ENCODE results near the gene SYNPO2. TPM values are rescaled to one million over a fixed set of nuclear protein-coding genes. Genes with fewer than 3 reads are reported as not detected.
A peak's percentile ranks its signal among the peaks of the same experiment; 100 is the strongest.

The SYNPO2 gene
- total RNA-seq, 1 experiment from 2014 or later, result not detected

DNA sequence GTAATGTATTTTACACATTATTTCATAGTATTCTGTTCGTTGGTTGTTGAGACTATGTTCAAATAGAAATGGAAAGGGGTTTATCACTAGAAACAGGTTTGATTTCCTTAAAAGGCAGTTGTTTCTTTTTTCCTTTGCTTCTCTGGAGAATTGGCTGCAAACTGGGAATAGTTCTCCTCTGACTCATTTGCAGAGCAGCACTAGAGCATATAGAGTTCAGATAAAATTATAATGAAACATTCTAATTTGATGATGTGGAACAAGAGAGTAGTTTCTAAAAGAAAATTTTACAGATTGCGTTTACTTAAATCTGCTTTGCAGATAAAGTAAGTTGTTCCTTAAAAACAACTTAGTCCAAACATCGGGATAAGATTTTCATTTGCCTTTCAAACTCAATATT is 29.7 kb downstream of the SYNPO2 start:
- no peak for DNase-seq (ENCODE audit: low spot score)
- in situ Hi-C loops (cut with HindIII; ENCODE audit: low sequenced_read_pairs), result no loop called here

DNA sequence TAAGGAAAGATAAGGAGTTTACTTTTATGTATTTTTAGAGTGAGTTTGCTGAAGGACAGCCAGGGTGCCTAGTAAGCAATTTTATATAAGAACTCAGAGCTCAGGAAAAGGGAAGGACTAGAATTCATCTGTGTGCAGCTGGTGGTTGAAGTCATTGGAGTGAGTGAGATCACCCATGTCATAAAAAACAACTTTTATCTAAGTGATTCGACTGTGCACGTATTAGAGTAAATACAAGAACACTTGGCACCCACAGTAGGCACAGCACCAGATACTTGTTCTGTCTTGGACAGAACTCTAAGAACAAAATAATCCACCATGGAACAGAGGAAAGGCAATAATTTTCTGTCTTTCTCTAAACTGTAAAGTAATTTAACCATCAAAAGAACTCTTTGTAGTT is 31.6 kb downstream of the SYNPO2 start:
- in situ Hi-C loops (cut with HindIII; ENCODE audit: low sequenced_read_pairs), result no loop called here
- DNase-seq (ENCODE audit: low spot score), result no peak

DNA sequence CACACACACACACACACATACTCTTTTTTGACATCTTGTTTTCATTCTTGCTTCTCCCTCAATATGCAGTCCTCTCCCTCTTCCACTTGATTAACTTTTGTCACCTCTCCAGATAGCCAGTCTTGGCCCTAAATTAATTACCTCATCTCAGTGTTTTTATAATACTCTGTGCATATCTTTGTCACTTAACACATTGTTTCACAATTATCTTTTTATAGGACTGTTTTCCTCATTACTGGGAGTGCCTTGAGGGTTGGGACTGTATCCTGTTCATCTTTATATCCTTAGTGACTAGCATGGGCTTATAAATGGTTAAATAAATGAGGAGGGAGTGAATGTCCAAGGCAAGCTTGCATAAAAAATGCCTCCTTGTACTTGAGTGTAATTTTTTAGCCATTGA is 33.1 kb downstream of the SYNPO2 start:
- DNase-seq (ENCODE audit: low spot score), result no peak
- in situ Hi-C loops (cut with HindIII; ENCODE audit: low sequenced_read_pairs), result no loop called here

DNA sequence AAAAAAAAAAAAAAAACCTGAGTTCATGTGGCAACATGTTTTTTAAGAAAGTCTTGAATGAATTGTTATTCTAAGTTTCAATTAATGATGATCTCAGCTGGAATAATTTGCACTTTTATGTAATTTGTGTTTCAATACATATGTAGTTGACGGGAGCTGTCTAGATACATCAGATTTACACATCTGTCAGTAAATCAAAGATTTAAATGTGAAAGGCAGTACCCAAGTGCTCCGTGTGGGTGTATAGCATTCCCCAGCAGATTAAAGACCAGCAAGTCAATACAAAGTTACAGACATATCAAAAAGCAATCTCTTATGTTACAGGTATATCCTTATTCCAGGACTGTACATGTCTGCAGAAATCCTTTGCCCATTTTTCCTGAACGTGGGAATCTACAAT is 35.2 kb downstream of the SYNPO2 start:
- in situ Hi-C loops (cut with HindIII; ENCODE audit: low sequenced_read_pairs), result no loop called here
- no peak for DNase-seq (ENCODE audit: low spot score)

DNA sequence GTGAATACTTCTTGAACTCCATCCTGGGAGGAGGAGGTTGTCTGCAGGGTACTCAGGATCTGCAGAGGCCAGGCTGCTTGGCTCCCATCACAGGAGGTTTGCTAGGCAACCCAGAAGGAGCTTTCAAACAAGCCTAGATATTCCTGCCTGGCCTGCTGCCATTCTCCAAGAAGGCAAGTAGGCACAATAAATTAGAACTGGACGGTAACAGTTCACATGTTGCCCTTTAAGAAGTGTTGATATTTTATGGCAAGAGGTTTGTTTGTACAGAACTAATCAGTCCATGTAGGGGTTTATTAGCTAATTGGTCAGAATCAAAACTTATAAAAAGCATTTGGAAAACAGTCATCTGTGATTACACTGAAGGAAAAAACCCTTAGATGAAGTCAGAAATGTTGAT is 39.3 kb downstream of the SYNPO2 start:
- in situ Hi-C loops (cut with HindIII; ENCODE audit: low sequenced_read_pairs), result no loop called here
- DNase-seq (ENCODE audit: low spot score), result peak; percentile 20

DNA sequence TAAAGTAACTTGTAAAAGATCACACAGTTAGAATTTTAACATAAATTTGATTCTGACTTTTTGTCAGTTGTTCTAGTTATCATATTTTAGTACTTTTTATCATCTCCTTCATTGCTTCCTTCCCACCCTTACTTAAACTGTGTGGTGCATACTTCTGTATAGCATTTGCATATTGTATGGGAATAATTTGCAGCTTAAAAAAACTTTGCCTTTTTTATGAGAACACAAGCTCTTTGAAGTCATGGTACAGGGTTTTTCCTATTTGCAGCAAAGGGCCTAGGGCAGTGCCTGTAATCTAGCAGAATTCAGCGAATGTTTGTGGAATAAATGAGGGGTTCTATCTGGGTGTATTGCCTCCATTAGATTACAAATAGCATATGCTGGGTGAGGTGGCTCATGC is 41.6 kb downstream of the SYNPO2 start:
- in situ Hi-C loops (cut with HindIII; ENCODE audit: low sequenced_read_pairs), result no loop called here
- no peak for DNase-seq (ENCODE audit: low spot score)

DNA sequence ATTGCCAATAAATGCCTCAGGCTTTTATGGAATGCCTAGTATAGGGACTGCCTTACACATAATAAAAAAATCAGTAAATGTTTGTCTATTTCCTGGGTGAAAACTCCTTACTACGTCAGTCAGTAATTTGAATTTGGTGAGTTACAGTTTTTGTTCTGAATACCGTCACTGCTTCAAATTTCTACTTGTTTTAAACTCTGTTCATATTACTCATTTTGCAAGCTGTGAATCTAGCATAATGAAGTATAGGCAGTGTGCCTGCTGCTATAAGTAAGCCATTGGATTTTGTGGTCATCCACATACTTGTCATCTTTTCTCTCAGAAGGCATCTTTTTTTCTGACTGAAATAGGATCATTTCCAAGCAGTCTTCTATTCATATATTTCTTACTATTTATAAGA is 43.1 kb downstream of the SYNPO2 start:
- DNase-seq (ENCODE audit: low spot score), result no peak
- in situ Hi-C loops (cut with HindIII; ENCODE audit: low sequenced_read_pairs), result no loop called here

DNA sequence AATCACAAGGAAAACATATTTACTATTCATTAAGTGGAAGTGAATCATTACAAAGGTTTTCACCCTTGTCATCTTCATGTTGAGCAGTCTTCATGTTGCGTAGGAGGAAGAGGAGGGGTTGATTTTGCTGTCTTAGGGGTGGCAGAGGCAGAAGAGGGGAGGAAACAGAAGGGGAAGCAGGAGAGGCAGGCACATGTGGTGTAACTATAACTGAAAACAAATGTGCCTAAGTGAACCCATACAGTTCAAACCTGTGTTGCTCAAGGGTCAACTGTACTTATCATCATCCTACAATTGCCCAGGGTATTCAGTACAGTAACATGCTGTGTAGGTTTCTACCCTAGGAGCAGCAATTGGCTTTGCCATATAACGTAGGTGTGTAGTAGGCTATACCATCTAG is 47.2 kb downstream of the SYNPO2 start:
- no peak for DNase-seq (ENCODE audit: low spot score)
- in situ Hi-C loops (cut with HindIII; ENCODE audit: low sequenced_read_pairs), result no loop called here

DNA sequence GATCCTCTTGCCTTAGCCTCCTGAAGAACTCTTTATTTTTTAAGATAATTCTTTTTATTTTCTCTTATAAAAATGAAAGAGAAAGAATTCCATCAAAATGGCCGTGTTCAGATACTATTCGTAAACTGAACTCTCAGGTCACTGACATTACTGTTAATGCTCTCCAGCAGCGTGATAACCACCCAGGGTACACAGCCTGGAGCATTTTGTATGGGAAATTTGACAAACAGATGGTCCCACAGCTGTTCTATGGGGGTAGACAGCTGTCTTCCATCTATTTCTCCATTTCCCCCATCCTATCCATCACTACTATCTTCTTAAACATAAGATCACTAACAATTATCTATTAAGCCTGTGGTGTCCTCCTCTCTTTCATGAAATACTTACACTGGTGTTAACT is 47.8 kb downstream of the SYNPO2 start:
- no peak for DNase-seq (ENCODE audit: low spot score)
- in situ Hi-C loops (cut with HindIII; ENCODE audit: low sequenced_read_pairs), result no loop called here

DNA sequence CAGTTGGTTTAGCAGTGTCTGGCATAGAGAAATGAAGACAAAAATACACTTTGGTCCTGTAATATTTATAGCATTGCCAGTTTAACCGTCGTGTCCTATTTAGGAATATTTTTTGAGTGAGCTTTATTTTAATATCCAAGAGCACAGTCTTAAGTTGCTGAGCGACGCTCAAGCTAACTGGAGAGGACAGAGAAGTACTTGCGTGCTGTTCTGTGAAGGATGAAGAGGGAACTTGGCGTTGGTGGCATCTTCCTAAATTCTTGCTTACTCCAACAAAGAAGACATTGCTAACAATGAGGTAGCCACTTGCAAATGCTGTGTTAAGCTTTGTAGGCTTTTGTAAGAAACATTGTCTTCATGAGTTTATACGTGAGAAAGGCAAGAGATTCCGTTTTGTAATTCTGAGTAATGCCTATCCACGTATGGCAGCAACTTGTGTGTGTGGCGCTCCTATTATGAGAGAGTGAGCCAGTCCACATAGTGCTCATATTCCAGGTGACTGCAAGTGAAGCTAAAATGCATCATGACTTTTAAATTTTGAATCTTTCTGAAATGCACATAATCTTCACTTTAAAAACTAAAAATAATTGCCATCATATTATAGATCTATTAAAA is 50.6 kb downstream of the SYNPO2 start:
- in situ Hi-C loops (cut with HindIII; ENCODE audit: low sequenced_read_pairs), result no loop called here
- no peak for DNase-seq (ENCODE audit: low spot score)

DNA sequence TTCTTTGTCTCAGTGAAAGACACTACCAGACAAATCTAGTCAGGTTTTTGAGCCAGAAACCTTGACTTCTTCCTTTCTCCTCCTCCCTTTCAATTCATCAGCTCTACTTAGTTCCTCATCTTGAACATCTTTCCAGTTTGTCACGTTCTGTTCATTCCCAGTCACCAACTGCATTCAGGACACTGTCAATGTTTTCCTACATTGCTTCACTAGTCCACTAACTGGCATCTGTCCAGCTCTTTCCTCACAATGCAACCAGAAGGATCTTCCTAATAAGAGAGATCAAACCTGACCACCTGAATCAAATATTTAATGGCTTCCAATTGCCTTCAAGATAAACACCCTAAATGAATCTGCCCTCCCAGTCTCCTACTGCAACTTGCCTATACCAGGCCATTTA is 52.5 kb downstream of the SYNPO2 start:
- DNase-seq (ENCODE audit: low spot score), result no peak
- in situ Hi-C loops (cut with HindIII; ENCODE audit: low sequenced_read_pairs), result no loop called here

DNA sequence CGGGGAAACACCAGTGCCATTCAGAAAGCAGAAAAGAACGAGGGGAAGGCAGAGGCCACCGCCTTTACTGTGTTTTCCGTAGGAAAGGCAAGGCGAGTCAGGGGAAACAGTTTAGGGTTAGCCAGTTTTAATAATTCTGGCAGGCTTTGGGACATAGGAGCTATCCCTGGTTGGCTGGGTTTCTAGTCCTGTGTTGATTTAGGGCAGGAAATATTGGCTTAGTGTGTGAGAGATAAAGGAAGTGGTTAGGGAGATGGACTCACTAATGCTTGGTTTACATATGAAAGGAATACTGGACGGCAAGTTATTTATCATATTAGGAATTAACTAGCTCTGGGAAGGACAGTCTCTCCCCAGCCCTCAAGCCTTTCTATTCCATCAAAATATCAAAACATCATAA is 53.1 kb downstream of the SYNPO2 start:
- in situ Hi-C loops (cut with HindIII; ENCODE audit: low sequenced_read_pairs), result no loop called here
- no peak for DNase-seq (ENCODE audit: low spot score)

DNA sequence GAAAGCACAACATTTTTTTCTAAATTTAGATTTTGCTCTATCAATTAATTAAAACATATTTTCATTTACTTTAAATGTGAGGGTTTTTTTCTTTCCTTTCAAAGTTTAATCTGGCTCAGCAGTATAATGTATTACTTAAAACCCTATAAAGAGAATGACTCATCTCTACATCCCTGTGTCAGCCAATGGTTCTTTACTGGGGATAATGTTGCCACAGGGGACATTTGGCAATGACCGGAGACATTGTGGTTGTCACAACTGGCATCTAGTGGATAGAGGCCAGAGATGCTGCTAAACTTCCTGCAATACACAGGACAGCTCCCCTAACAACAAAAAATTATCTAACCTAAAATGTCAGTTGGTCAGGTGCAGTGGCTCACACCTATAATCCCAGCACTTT is 53.8 kb downstream of the SYNPO2 start:
- no peak for DNase-seq (ENCODE audit: low spot score)

DNA sequence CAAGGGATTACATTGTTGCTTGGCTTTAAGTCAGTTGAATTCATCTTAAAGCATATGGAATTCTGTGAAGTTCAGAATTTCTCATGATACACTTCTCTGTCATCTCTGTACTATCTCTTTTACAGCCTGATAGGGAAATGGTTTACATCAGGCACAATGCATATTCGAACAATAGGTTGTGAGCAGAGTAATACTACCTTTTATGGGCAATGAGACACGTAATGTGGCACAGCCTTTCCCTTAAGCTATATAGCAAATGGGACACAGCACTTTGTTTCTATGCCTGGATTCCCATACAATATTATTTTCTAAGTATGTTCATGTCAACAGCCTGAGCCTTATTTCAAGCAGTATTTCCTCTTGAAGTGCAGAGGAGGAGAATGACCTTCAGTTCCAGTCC is 58.4 kb downstream of the SYNPO2 start:
- in situ Hi-C loops (cut with HindIII; ENCODE audit: low sequenced_read_pairs), result no loop called here
- DNase-seq (ENCODE audit: low spot score), result no peak

More for the DNA sequence above, 53.8 kb downstream of the SYNPO2 start:
- in situ Hi-C loops (cut with HindIII; ENCODE audit: low sequenced_read_pairs), result no loop called here

DNA sequence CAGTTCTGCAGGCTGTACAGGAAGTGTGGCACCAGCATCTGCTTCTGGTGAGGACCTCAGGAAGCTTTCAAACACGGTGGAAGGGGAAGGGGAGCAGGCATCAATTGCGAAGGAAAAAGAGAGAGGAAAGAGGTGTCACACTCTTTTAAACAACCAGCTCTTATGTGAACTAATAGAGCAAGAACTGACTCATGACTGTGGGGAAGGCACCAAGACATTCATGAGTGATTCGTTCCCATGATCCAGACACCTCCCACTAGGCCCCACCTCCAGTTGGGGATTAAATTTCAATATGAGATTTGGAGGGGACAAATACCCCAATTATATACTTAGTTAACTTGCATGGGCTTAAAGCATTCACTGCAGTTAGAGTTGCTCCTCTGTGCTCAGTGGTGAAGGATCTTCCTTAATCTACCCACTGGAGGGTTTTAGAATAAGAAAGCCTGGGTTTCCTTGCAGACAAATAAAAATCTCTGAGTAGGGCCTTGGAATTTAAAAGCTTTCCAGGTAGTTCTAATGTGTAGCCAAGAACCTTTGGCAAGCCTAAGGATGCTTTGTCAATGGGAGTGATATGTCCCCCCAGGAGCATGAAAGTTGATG is 60.0 kb downstream of the SYNPO2 start:
- no peak for DNase-seq (ENCODE audit: low spot score)
- in situ Hi-C loops (cut with HindIII; ENCODE audit: low sequenced_read_pairs), result no loop called here

DNA sequence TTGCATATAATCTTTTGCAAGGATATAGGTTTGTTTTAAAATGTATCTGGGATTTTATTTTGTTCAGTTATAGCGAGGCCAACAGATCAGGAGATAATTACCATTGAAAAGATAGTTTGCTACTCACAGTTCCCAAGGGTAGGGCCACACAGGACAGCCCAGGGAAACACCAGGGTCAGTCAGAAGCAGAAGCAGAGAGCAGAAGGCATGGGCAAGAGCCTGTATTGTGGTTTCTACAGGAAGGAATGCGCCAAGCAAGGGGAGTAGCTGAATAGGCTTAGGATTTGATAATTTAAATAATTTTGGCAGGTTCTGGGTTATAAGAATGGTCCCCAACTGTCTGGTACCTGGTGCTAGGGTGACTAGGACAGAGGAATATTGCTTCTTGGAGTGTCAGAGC is 61.6 kb downstream of the SYNPO2 start:
- in situ Hi-C loops (cut with HindIII; ENCODE audit: low sequenced_read_pairs), result no loop called here
- DNase-seq (ENCODE audit: low spot score), result no peak

DNA sequence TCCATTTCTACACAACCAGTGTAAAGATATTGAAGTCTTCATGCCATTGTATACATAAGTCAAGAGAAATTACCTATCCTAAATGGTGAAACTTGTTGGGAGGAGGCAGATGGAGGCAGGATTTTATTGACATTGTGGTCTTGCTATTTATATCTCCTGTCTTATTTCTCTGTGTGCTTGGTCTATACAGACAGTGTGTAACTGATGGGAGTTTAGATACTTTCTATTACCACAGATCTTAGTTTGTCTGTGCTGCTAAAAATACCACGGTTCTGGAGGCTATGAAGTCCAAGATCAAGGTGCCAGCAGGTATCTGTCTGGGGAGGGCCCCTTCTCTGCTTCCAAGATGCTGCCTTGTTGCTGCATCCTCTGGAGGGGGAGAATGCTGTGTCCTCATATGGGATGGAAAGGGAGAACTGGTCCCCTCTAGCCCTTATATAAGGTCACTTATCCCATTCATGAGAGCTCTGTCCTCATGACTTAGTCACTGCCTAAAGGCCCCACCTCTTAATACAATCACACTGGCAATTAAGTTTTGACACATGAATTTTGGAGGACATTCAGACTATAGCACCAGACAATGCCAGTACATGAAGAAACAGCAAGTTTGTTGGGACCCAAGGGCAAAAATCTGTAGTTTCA is 62.4 kb downstream of the SYNPO2 start:
- no peak for DNase-seq (ENCODE audit: low spot score)
- in situ Hi-C loops (cut with HindIII; ENCODE audit: low sequenced_read_pairs), result no loop called here

DNA sequence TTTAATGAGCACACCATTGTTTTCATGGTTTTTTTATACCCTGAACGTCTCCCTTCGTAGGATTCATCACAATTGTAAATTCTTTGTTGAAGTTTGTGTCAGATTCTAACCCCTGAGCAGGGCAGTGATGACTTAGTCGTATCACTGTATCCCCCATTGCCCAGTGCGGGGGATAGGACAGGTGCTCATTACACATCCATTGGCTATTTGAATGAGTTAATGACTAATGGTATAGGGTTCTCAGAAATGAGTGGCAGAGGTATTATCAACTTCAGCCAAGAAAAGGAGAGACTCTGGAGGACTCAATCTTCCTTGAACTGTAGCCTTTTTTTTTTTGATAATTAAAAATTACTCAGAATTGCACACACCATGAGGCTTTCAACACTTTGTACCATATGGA is 64.6 kb downstream of the SYNPO2 start:
- DNase-seq (ENCODE audit: low spot score), result no peak
- in situ Hi-C loops (cut with HindIII; ENCODE audit: low sequenced_read_pairs), result no loop called here

DNA sequence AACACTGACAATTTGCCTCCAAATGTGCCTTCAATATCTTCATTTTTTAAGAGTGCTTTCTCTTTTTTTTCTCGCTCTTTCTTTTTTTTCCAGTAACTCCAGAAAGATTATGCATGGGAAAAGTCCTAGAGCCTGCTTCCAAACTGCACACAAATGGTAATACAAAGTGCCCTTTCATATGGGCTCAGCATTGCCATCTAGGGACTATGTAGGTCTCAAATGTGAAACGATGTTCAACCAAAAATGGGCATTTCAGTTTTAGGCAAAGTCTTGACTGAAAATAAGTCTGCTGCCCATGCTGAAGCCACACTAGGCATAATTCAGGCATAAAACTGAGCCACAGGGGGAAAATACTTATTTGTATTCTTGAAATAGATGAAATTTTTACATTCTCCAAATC is 65.6 kb downstream of the SYNPO2 start:
- in situ Hi-C loops (cut with HindIII; ENCODE audit: low sequenced_read_pairs), result no loop called here
- DNase-seq (ENCODE audit: low spot score), result peak; percentile 23

DNA sequence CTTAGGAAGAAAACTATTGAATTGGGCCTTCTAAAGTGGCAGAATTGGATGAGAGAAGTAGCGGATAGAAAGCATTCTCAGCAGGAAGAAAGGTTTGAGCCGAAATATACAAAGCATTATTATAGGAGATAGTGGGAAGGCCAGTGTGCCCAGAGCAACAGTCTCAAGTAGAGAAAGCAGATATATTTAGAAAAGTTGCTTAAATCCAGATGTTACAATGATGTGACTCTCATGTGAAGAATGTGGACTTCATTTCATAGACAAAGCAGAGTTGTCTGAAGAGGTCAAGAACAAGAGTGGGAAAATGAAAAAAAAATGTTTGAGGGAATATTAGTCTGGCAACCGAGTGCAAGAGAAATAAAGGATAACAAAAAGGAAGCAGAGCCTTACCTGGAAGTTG is 66.9 kb downstream of the SYNPO2 start:
- in situ Hi-C loops (cut with HindIII; ENCODE audit: low sequenced_read_pairs), result no loop called here
- DNase-seq (ENCODE audit: low spot score), result no peak
